Activated CD8-positive, alpha-beta memory T cell treated with anti-CD3 and anti-CD28 coated beads for 24 hours (primary cell): Measurements from ENCODE around the gene NIT1.
A peak's percentile ranks its signal among the peaks of the same experiment; 100 is the strongest.

ENCODE experiments used
- DNase-seq: peaks from one replicate; pipeline ENCODE4 v3.0.0-alpha.2; 2020

Gene NIT1

DNA sequence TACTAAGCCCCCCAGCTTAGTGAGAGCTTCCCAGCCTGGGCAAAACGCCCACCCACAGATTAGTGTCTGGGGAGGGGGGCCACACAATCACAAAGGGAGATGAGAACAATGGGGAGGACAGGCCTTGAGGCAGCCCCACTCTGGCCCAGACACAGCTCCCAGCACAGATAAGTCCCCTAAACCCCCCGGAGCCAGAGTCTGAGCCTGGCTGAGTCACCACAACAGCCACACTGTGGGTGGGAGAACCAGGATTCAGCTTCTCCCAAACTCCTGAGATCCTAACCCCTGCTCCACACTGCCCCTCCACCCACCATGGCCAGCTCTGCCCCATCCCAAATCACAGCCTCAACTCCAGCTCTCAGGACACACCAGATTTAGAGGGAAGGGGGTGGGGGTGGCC is 32.7 kb upstream of the NIT1 start:
- no peak for DNase-seq

GRCh38 chr1:161086457-161086856 is 31.4 kb upstream of the NIT1 start:
- DNase-seq: no peak

DNA sequence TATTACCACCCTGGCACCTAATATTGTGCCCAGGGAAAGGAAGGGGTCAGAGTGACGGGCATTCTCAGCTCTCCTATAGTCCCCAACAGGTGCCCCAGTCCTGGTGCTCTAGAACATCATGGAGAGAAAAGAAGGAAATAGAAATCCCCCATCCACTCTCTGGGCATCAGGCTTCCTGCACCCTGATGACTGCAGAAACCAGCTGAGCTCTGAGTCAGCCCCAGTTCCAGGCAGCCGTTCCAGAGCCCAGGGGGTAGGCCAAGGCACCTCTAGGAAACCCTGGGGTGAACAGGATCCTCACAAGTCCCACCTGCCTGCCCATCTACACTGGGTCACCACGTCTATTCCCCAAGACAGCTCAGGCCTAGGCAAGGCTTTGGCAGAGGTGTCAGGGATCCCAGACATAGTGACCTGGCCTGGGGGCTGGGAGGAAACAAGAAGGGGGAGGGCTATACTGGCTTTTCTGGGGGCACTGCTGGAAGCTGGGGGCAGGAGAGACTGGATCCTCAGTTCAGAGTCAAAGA is 29.3 kb upstream of the NIT1 start:
- DNase-seq: no peak

DNA sequence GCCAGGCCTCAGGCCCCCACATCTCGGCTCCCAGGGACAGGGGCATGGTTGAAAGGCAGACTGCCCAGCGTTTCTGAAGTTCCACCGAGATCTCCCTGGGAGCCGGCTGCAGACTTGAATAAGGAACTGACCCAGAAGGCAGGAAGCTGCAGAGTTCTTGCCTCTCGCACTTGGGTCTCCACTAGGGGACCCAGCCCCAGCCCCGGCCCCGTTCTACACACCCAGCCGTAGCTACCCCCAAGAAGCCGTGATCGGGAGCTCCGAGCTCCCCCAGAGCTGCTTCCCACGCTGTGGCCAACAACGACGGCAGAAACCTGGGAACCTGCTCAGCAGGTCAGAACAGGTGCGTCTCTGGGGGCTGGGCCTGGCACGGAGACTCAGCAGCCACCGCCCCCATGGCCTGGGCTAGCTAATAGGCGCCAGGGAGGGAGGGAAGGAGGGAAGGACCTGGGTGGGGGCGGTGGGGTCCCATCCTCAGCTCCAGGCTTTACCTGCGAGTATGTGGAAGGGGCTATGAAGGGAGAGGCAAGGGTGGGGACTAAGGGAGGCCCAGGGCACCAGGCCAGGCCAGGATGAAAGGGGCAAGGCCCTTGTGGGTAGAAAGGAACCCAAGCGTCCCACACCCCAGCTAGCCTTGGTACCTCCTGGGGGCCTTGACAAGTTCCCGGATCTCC is 28.5 kb upstream of the NIT1 start, which contains the start of gene NECTIN4:
Gene NECTIN4, minus strand, starts transcription at position 308 of the 674 bp plus-strand sequence. Its CDS starts 262 bp downstream, at position 46.
- DNase-seq: no peak

DNA sequence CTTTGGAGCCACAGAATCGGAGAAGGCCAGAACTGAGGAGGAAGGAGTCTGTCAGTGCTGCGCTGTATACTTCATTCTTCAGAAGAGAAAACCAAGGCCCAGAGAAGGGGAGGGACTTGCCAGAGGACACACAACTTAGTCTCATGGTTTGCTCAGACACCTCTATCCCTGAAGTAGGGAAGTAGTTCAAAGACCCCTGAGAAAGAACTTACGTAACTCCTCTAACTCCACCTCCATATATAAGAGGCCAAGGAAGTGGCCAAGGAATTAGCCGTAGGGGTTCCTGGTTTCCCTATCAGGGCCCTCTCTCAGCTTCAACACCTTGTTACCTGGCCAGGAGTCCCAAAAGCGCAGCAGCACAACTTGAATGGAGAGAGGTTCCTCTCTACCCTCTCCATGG is 28.0 kb upstream of the NIT1 start:
- DNase-seq: no peak

- no peak for DNase-seq
Measured at GRCh38 chr1:161090617-161091016, 27.3 kb upstream of the NIT1 start.

- DNase-seq: no peak
Measured at GRCh38 chr1:161091093-161091492, 26.8 kb upstream of the NIT1 start.

GRCh38 chr1:161091796-161092507 is 26.0 kb upstream of the NIT1 start:
- no peak for DNase-seq

GRCh38 chr1:161092621-161093028 is 25.3 kb upstream of the NIT1 start:
- DNase-seq: peak; percentile 69

DNA sequence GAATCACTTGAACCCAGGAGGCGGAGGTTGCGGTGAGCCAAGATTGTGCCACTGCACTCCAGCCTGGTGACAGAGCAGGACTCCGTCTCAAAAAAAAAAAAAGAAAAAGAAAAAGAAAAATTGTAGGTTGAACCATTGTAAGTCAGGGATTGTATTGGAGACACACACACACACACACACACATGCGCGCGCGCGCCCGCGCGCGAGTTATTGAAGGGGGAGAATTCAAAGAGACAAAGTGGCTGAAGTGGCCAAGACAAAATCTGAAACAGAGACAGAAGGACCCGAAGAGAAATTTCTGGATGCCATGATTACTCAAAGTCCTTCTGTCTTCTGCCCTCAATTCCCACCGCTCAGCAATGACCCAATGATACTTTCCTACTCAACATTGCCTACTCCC is 23.4 kb upstream of the NIT1 start:
- DNase-seq: no peak

- no peak for DNase-seq
Measured at GRCh38 chr1:161095230-161095629, 22.7 kb upstream of the NIT1 start.

- no peak for DNase-seq
Measured at GRCh38 chr1:161096015-161096414, 21.9 kb upstream of the NIT1 start.

DNA sequence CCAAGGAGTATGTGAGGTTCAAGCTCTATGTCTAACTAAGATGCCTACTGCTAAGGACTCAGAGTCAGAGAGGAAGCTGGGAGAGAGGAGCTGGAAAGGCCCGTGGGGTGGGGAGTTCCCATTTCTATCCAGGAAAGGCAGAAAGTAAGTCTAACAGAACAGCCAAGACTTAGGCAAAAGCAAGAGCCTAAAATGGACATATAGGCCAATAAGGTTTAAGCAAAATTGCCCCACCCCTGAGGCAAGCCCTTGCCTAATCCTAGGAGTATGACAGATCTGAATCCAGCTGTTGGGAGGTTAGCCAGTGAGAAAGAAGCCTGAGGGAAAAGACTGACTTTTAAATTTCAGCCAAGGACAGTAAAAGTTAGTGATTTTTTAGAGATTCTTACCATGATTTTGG is 21.4 kb upstream of the NIT1 start:
- no peak for DNase-seq

DNA sequence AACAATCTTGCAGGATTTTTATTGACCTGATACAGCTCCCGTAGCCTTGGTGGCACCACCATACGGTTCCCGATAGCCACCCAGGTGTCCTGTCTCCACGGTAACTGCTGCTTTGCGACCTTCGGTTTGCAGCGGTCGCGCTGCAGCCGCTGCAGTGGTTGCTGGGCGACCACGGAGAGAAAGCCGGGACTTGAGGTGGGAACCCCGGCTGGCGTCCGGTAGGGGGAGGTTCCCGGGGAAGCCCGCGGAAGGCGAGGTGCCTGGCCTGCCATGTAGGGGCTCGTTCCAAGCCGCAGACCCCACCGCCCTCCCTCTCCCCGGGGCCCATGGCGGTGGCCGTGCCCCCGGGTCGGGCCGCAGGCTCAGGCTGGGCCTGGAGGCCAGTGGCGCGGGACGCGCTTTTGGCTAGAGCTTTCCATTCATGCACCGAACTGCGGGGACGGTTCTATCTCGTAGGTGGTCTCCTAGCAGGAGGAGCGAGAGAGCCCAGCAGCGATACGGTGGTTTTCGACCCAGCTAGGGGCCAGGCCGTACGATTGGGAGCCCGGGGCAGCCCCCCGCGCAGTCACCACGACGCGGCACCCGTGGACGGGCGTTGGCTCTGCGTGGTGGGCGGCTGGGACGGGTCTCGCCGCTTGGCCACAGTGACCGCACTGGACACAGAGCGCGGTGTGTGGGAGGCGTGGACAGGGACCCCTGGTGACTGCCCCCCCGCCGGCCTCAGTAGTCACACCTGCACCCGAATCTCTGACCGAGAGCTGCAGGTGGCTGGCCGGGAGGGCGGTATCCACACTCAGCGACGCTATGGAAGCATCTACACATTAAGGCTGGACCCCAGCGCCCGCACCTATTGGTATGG is 19.5 kb upstream of the NIT1 start, which contains the start of gene KLHDC9:
Gene KLHDC9, plus strand, starts transcription at position 152 of the 859 bp plus-strand sequence. Its CDS starts 175 bp downstream, at position 327.
- peak; percentile 86 for DNase-seq

DNA sequence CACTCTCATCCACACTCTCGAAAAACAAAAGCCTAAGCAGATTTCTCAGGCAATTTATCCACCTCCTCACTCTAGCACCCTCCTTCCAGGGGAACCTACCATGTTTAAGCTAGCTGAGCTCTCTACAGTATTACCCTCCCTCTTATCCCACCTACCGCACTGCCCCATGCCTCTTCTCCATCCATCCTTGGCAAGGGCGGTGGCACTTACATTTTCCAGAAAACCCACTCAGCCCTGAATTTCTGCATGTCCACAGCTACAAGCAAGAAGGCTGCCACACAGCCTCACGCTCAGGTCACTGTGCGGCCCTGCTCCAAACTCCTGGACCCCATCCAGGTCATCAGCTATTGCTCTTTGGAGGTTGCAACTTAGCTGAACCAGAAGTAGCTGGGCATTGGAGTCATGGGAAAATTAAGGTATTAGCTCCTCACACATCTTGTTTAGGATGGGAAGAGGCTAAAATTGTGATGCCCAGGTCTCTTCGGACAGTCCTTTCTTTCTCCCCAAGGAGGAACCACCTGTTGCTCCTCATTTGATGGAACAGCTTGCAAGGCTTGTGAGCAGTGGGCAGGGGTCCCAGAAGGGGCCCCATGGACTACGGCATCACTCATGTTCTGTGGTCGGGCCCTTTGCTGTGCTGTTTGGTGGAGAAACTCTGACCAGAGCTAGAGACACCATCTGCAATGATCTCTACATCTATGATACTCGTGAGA is 18.7 kb upstream of the NIT1 start:
- DNase-seq: no peak

GRCh38 chr1:161100556-161100955 is 17.3 kb upstream of the NIT1 start:
- DNase-seq: no peak

GRCh38 chr1:161106431-161106830 is 11.5 kb upstream of the NIT1 start:
- DNase-seq: no peak

DNA sequence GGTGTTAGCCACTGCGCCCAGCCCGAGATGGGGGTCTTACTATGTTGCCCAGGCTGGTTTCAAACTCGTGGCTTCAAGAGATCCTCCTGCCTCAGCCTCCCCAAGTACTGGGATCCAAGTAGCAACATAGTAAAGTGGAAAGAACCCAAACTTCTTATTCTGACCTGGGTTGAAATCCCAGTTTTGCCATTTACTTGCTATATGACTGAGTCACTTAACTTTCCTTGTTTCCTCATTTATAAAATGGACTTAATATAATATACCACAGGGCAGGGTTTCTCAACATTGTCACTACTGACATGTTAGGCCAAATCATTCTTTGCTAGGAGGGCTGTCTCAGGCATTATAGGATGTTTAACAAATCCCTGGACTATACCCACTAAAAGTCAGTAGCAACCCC is 6.8 kb upstream of the NIT1 start:
- no peak for DNase-seq

GRCh38 chr1:161111527-161111926 is 6.4 kb upstream of the NIT1 start:
- no peak for DNase-seq

DNA sequence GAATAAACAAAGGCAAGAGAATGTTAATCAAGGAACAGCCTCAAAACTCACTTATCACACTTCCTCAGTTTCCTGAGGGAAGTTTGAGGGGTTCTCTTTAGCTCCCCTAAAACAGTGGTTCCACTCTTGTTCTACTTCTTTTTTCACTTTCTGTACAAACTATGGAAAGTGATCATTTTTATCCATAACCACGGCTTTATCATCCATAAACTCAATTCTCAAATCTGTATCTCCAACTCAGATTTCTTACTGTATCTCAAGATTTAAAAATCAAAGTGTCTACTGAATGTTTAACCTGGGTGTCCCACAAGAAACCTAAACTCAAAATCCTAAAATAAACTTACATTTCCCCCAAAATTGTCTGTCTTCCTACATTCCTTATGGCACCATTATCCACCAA is 4.0 kb upstream of the NIT1 start:
- DNase-seq: no peak

GRCh38 chr1:161114556-161114955 is 3.3 kb upstream of the NIT1 start:
- no peak for DNase-seq

DNA sequence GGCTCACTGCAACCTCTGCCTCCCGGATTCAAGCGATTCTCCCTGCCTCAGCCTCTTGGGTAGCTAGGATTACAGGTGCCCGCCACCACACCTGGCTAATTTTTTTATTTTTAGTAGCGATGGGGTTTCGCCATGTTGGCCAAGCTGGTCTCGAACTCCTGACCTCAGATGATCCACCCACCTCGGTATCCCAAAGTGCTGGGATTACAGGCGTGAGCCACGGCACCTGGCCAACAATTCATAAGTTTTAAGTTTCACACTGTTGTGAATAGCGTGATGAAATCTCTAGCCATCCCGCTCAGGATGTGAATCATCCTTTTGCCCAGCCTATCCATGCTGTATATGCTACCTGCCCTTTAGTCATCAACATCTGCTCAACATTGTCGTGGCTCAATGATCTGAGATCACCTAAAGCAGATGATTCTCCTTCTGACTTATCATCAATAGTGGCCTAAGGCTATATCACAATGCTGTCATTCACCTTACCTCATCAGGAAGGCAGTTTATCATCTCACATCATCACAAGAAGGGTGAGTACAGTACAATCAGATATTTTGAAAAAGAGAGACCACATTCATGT is 2.7 kb upstream of the NIT1 start:
- no peak for DNase-seq
